ENCODE measurements around the gene FOXO3.

- no peak for TF ChIP-seq SP2 (IDR thresholded peaks at IDR 0.05; ENCODE audit: low read length)
- no peak for TF ChIP-seq CTCF (IDR thresholded peaks at IDR 0.05; ENCODE audit: control extremely low read depth in 1 of 3, insufficient read depth in 1 of 3, low read depth in 1 of 3, low read length in 3 of 3)
- TF ChIP-seq POLR2AphosphoS5 (IDR thresholded peaks at IDR 0.05; ENCODE audit: low read depth, low read length) = no peak
- TF ChIP-seq HDAC2 (IDR thresholded peaks at IDR 0.05; ENCODE audit: borderline replicate concordance in 1 of 2, low read depth in 2 of 2, low read length in 2 of 2) = no peak
Measured at GRCh38 chr6:108568551-108569305, 8.0 kb downstream of the FOXO3 start.
